Activated CD8-positive, alpha-beta memory T cell treated with anti-CD3 and anti-CD28 coated beads for 4 hours (primary cell): Measurements from ENCODE around the gene EXOSC10.
"Not testable (repeated sequence)": the region's sequence is repeated elsewhere in the genome, so short reads cannot be mapped to it uniquely, and the experiment has no call there.

Source experiments
- DNase-seq, 2 donors: peaks; one replicate each; pipeline ENCODE4 v3.0.0-alpha.2; 2020; ENCODE audit warnings: low read depth in 2 of 2

The EXOSC10 gene

GRCh38 chr1:11044086-11044848 is 55.4 kb downstream of the EXOSC10 start:
- DNase-seq = no peak

GRCh38 chr1:11042995-11043874 is 56.4 kb downstream of the EXOSC10 start:
- no peak for DNase-seq

DNA sequence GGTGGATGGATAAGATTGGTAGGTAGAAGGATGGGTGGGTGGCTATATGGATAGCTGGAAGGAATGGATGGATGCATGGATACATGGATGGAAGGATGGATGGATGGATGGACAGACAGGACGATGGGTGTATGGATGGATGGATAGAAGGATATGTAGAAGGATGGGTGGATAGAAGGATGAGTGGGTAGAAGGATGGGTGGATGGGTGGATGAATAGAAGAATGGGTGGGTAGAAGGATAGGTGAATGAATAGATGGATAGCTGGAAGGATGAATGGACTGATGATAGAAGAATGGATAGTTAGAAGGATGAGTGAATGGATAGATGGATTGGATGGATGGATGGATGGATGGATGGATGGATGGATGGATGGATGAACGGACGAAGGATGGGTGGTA is 57.6 kb downstream of the EXOSC10 start:
- no peak for DNase-seq

GRCh38 chr1:11041048-11041447 is 58.6 kb downstream of the EXOSC10 start:
- no peak for DNase-seq

- not testable (repeated sequence) for DNase-seq
These were observed 59.6 kb downstream of the EXOSC10 start for GRCh38 chr1:11040105-11040429.

GRCh38 chr1:11039351-11040104 is 60.1 kb downstream of the EXOSC10 start:
- DNase-seq = no peak

- peak; percentile 81 to 82 for DNase-seq
These were observed 61.9 kb downstream of the EXOSC10 start for GRCh38 chr1:11037740-11038182.

- not testable (repeated sequence) for DNase-seq
These were observed 62.5 kb downstream of the EXOSC10 start for GRCh38 chr1:11037019-11037739.

DNA sequence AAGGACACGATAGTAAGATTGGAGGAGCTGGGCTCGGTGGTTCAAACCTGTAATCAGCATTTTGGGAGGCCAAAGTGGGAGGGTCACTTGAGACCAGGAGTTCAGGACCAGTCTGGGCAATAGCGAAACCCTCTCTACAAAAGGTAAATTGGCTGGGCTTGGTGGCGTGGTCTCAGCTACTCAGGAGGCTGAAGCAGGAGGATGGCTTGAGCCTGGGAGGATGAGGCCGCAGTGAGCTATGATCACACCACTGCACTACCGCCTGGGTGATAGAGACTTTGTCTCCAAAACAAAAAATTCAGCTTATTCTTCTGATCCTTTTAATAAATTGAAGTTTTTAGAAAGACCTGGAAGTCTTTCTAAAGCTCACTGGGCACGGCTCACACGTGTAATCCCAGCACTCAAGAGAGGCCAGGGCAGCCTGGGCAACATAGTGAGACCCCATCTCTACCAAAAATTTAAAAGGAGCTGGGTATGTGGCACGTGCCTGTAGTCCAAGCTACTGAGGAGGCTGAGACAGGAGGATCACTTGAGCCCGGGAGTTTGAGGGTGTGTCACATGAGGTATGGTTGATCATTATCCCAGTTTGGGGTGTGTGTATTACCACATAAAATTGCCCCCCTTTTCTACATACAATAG is 67.9 kb downstream of the EXOSC10 start:
- no peak for DNase-seq

GRCh38 chr1:11030865-11031264 is 68.8 kb downstream of the EXOSC10 start:
- no peak for DNase-seq

DNA sequence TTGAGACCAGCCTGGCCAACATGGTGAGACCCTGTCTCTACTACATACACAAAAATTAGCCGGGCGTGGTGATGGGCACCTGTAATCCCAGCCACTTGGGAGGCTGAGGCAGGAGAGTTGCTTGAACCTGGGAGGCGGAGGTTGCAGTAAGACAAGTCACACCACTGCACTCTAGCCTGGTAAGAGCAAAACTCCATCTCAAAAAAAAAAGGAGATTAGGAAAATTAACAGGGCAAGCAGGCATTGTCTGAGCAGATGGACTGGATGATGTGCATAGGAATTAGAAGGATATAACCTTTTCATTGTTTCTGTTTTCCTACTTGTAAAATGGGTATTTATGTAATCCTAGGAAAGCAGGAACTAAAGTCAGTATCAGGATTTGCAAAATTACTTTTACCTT is 71.7 kb downstream of the EXOSC10 start:
- no peak for DNase-seq

GRCh38 chr1:11027316-11027715 is 72.4 kb downstream of the EXOSC10 start:
- no peak for DNase-seq

- DNase-seq = no peak
These were observed 72.8 kb downstream of the EXOSC10 start for GRCh38 chr1:11026903-11027302.

GRCh38 chr1:11026052-11026451 is 73.6 kb downstream of the EXOSC10 start:
- no peak for DNase-seq

GRCh38 chr1:11025618-11026017 is 74.1 kb downstream of the EXOSC10 start:
- no peak for DNase-seq

GRCh38 chr1:11024874-11025203 is 74.8 kb downstream of the EXOSC10 start:
- no peak for DNase-seq

DNA sequence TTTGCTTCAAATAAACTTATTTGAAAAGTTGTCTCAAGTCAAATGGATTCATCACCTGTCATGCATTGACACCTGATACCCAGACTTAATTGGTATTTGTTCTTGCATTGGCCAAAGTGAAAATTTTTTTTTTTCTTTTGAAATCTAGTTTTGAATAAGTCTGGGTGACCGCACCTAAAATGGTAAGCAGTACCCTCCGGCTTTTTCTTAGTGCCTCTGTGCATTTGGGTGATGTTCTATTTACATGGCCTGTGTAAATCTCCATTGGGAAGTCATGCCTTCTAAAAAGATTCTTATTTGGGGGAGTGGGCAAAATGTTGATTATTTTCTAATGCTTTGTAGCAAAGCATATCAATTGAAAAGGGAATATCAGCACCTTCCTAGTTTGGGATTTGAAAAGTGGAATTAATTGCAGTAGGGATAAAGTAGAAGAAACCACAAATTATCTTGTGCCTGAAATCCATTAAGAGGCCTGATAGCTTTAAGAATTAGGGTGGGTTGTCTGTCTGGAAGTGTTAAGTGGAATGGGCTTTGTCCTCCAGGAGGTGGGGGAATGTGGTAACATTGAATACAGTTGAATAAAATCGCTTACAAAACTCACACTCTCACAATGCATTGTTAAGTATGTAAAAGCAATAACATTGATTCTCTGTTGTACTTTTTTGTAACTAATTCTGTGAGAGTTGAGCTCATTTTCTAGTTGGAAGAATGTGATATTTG is 75.4 kb downstream of the EXOSC10 start:
- DNase-seq = no peak

DNA sequence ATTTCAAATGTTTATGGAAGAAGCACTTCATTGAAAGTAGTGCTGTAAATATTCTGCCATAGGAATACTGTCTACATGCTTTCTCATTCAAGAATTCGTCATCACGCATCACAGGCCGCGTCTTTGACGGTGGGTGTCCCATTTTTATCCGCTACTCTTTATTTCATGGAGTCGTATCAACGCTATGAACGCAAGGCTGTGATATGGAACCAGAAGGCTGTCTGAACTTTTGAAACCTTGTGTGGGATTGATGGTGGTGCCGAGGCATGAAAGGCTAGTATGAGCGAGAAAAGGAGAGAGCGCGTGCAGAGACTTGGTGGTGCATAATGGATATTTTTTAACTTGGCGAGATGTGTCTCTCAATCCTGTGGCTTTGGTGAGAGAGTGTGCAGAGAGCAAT is 76.5 kb downstream of the EXOSC10 start:
- DNase-seq = no peak

GRCh38 chr1:11019971-11020370 is 79.7 kb downstream of the EXOSC10 start:
- no peak for DNase-seq

DNA sequence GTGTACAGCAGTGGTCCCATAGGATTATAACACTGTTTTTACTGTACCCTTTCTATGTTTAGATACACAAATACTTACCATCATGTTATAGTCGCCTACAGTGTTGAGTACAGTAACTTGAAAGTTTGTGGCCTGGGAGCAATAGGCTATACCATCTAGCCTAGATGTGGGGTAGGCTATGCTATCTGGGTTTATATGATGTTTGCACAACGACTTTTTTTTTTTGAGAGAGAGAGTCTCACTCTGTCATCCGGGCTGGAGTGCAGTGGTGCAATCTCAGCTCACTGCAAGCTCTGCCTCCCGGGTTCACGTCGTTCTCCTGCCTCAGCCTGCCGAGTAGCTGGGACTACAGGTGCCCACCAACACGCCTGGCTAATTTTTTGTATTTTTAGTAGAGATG is 80.3 kb downstream of the EXOSC10 start:
- DNase-seq = not testable (repeated sequence)
